HG03558 (cell line): ENCODE measurements around the gene NPAS1.
"Not testable (repeated sequence)": the region's sequence is repeated elsewhere in the genome, so short reads cannot be mapped to it uniquely, and the experiment has no call there.

Experiments
- ATAC-seq: cut with Tn5 transposase; IDR thresholded peaks from one replicate; pipeline ENCODE4 v1.9.1; 2021; ENCODE audit warnings: moderate number of reproducible peaks; ENCODE audit not compliant: unreplicated experiment; ENCODE audit errors: extremely low read depth

Gene NPAS1

DNA sequence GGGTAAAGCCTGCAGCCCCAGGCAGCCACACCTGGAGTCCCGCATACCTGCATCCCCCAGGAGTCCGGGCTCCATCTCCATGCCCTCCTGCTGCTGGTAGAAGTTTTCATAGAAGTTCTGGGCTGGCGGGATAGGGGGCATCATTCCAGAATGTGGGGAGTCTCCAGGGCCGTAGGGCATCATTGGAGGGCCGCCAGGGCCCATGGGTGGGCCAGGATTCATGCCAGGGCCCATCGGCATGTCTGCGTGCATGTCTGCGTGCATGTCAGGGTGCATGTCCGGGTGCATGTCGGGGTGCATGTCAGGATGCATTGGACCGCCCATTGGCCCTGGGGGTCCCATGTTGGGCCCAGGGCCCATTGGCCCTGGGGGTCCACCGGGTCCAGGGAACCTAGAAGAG lies 52.1 kb downstream of the NPAS1 start:
- no peak for ATAC-seq

DNA sequence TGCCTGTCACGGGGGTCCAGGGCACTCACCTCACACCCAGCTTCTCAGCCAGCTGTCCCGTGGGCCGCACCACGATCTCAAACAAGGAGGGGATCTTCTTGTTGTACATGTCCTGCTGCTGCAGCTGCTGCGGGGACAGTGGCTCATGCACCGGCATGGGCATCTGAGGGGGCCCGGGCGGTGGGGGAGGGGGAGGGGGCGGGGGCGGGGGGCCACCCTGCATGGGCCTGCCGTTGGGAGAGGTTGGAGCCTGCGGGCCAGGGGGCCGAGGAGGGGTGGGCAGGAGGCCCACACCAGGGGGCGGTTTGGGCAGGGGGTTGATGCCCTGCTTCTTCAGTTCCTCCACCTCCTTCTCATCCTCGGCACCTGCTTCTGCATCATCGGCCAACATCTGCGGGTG lies 52.7 kb downstream of the NPAS1 start:
- ATAC-seq: no peak

DNA sequence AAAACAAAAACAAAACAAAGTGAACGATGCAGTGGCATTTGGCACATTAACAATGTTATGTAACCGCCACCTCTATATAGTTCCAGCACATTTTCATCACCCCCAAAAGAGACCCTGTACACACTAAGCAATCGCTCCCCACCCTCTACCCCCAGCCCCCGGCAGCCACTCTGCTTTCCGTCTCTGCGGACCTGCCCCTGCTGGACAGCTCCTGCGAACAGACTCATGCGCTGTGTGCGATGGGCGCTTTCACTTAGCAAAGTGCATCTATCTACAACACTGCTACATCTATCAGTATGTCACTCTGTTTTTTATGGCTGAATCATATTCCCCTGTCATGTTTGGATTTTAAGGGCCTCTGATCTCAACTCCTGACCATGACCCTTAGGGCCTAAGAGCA lies 53.9 kb downstream of the NPAS1 start:
- no peak for ATAC-seq

DNA sequence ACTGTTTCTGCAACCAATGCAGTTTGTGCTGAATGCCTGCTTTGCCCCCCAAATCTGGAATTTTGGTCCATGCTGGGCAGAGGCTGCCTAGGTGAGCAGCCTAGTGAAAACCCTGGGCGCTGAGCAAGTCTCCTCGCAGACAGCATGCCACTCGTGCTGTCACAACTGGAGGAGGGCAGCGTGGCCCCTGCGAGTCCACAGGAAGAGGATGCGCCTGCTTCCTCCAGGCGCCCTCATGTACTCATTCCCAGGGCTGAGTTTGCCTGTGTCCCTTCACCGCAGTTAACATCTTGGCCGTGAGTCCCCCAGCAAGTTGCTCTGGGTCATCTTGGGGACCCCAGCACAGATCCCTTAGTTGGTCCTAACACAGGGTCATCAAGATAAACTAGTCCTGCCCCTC lies 55.0 kb downstream of the NPAS1 start:
- no peak for ATAC-seq

DNA sequence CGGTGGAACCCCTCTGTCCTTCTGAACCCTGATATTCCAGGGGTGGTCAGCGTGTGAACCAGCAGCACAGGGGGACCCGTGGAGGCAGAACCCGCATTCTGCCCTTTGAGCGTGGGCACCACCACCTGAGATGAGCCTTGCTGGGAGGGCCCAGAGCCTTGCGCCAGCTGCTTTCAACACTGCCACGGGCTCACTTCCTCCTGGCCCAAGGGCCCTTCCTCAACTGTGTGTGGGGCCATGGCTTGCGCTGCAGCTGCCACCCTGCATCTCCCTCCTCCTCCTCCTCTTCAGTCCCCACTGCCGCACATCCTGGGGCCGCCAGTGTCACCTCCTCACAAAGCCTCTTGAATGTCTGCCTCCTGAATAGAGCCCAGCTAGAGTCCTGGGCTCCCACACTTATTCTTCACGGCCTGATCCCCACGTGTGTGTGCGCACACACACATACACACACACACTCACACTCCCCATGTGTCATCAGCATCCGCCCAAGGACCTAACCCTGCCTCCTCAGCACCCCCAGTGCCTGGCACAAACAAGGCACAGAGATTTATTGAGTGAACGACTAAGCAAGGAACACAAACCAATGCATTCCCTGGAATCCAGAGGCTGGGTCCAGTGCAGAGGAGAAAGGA lies 55.7 kb downstream of the NPAS1 start:
- ATAC-seq: no peak

DNA sequence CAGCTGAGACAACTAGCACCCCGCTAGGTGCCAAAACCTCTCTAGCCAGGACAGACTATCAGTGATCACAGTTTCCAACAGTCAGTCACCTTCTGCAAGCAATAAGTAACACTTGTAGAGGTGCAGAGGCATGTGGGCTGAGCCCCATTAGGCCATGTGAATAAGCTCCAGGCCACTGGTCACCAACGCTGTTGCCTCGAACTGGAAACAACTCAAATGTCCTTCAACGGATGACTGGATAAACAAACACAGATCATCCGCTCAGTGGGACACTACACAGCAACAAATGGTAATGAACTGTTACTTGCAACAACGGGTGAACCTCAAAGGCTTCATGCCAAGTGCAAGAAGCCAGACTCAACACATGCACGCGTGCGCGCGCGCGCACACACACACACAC lies 56.3 kb downstream of the NPAS1 start:
- ATAC-seq: no peak

DNA sequence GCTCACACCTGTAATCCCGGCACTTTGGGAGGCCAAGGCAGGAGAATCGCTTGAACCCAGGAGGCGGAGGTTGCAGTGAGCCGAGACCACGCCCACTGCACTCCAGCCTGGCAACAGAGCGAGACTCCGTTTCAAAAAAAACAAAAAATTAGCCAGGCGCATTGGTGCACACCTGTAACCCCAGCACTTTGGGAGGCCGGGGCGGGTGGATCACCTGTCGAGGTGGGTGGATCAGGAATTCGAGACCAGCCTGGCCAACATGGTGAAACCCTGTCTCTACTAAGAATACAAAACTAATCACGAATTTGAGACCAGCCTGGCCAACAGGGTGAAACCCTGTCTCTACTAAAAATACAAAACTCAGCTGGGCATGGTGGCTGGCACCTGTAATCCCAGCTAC lies 58.7 kb downstream of the NPAS1 start:
- ATAC-seq: not testable (repeated sequence)

DNA sequence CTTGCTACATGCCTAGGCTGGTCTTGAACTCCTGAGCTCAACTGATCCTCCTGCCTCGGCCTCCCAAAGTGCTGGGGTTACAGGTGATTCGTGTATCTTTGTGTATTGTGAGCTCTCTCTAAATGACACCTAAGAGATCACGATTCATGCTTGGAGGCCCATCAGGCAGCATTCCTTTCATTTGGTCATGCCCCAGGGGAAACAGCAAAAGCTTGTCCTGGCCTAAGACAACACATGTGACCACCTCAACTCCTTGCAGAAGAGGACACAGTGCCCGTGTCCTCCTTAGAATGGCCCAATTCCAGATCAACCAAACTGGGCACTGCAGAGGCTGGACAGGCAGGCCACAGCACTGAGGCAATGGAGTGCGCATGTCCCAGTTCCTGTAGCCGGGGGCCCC lies 61.5 kb downstream of the NPAS1 start:
- no peak for ATAC-seq

DNA sequence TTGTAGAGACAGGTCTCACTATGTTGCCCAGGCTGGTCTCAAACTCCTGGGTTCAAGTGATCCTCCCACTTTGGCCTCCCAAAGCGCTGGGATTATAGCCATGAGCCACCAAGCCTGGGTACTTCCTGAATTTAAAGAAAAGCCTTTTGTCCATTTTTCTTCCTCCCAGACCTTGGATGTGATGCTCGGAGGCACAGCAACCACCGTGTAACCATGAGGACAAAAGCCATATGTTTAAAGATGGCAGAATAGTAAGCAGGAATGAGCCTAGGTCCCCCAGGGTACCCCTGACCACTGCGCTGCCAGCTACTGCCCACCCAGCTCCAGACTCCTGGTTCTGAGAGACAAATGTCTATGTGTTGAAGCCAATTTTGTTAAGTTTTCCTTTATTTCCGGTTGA lies 62.9 kb downstream of the NPAS1 start:
- ATAC-seq: no peak

DNA sequence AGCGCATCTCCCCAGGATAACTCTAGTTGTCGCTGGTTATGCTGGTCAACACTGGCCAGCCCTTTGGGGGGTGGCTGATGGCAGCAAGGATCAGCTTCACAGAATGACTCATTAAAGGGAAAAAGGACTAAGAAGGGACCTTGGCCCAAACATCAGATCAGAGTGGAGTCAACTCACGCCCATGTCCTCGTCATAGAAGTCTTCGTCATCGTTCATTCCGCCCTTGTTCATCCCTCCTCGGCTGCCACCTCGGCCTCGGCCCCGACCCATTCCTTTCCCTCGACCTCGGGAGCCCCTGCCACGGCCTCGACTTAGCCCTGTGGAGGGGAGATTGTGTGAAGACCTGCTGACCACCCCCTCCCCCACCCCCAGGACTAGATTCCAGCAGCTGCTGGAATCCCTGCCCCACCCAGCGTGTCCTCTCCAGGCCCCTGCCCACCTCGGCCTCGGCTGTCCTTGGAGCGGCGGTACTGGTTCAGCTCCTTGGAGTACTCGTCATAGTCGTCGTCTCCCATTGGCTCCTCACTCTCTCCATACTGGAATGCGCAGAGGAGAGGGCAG lies 65.3 kb downstream of the NPAS1 start:
- ATAC-seq: no peak

DNA sequence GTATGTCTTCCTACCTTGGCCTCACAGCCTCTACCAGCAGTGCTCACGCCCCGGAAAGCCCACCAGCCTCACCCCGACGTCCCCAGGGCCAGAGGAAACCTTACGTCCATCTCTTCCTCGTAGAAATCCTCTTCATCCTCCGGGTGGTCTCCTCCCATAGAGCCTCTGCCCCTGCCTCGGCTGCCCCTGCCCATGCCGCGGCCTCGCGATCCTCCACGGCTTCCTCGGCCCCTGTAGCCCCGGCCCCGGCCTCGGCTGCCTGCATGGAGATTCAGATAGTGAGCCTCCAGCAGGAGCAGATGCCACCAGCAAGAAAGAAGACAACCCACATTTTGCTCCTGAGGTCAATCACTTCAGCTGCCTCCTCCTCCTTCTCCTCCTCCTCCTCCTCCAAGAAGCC lies 66.6 kb downstream of the NPAS1 start:
- no peak for ATAC-seq

DNA sequence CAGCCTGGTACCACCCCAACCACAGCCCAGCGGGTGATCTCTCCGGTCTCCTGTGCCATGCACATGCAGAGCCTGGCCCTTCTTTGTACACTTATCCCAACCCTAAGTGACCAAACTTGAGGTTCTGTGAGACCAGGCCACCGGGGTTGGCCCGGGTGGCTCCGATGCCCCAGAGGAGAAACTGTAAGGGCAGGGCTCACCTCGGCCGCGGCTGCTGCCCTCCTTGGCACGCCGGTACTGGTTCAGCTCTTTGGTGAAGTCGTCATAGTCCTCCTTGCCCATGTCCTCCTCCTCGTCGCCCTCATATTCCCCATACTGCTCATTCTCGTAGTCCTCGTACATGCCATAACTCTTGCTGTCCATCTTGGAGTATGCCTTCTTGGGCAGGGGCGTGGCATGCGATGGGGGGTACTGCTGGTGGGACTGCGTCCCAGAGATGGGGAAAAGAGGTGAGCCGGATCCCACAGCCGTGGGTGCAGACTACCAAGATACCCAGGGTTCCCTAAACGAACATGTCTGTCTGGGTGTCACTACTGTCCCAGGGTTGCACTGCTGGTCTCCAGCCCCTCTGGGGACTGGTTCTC lies 70.2 kb downstream of the NPAS1 start:
- ATAC-seq: no peak

DNA sequence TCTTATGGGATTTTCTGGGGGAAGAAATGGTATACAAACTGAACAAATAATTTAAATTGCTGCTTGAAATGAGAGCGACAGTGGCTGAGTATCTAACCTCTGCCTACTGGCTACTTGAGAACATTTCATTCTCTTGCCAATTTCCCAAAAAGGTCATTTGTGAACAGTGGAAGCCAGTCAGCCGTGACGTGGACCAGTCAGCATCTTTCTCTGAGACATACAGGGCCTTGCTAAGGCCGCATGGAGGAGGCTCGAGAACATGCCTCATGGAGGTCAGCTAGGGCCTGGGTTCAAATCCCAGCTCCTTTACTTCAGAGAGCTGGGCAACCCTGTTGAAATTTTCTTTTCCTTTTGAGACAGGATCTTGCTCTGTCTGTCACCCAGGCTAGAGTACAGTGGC lies 73.6 kb downstream of the NPAS1 start:
- ATAC-seq: no peak

DNA sequence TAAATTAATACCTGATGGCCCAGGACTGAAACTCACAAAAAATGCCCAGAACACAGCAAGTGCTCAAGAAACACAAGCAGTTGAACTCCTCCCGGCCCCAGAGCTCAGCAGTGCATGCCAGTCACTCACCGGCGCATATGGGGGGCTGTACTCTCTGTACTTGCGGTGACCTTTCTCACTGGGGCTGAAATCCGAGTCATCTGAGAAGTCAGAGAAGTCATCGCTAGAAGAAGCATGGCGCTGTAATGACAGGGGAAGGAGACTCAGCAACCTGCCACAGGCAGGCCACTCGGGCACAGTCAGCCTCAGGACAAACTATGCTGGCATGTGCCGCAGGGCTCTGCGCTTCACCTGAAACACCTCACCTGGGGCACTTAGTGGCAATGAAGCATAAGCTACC lies 74.2 kb downstream of the NPAS1 start:
- no peak for ATAC-seq

DNA sequence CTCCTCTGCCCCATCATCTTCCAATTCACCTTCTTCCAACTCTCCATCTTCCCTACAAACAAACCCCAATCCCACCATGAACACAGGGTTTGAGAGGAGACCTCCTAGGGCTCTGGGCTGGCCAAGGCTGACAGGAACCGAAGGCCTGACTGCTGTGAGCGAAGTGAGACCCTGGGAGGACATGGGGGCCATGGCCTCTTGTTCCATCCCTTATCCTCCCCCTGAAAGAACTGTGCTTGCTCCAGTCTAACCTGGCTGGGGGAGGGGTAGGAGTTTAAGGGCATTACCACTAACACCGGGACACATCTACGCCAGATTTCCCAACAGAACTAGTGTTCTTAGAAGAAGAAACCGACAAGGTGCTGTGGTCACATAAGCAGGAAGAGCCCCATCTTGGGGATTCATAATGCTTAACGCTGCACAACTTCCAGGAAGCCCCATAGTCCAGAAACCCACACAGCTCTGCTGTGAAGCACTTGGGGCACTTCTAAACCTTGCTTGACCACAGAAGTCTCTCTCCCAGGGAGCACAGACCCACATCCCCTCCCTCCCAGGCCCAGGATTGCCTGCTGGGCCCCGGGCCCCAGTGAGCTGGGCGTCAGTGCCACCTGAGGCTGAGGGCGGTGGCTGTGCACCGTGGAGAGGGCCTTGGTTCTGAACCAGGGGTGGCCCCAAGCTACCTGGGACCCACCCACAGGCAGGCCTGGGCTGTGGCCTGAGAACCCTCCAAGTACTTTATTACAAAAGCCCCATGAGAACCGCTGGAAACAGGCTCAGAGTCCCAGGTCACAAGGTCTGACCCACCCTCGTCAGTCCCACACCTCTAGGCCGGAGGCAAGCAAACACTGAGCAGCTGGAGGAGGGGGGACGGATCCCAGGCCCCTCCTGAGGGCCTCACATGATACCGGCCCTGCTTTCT lies 75.2 kb downstream of the NPAS1 start:
- ATAC-seq: no peak
